ENCODE data around the gene PTGIS.

- no peak for TF ChIP-seq CTCF (IDR thresholded peaks at IDR 0.05)
- TF ChIP-seq EZH2 (IDR thresholded peaks at IDR 0.05): no peak
- no peak for TF ChIP-seq EZH2phosphoT487 (IDR thresholded peaks at IDR 0.05)
Measured at GRCh38 chr20:49507741-49508434, 60.0 kb downstream of the PTGIS start.
